IMR-90 (cell line): ENCODE data around the gene TTYH3.

Source experiments
- BHLHE40 ChIP-seq: fragments of 150-350 bp; IDR thresholded peaks from 2 replicates; pipeline ENCODE4 v1.6.1; 2016; ENCODE audit warnings: mild to moderate bottlenecking, low read depth, low read length
- CEBPB ChIP-seq: IDR thresholded peaks from 2 replicates; pipeline ENCODE4 v1.6.1; 2012; ENCODE audit warnings: low read depth, low read length, improper control_type of control experiment
- CTCF ChIP-seq: conservative IDR thresholded peaks from 2 replicates; pipeline ENCODE4 v1.5.1; 2012; ENCODE audit warnings: mild to moderate bottlenecking, low read depth, low read length, improper control_type of control experiment
- MAFK ChIP-seq: IDR thresholded peaks from 2 replicates; pipeline ENCODE4 v1.6.1; 2012; ENCODE audit warnings: low read depth, low read length, improper control_type of control experiment
- MXI1 ChIP-seq: IDR thresholded peaks from 2 replicates; pipeline ENCODE4 v1.6.1; 2012; ENCODE audit warnings: low read depth, mild to moderate bottlenecking, low read length, moderate library complexity, borderline replicate concordance
- POLR2A ChIP-seq: IDR thresholded peaks from 2 replicates; pipeline ENCODE4 v1.6.1; 2012; ENCODE audit warnings: mild to moderate bottlenecking, low read depth, low read length
- RAD21 ChIP-seq: IDR thresholded peaks from 2 replicates; pipeline ENCODE4 v1.6.1; 2012; ENCODE audit warnings: low read length, improper control_type of control experiment
- RFX5 ChIP-seq: IDR thresholded peaks from 2 replicates; pipeline ENCODE4 v1.8.0; 2012; ENCODE audit warnings: low read depth, mild to moderate bottlenecking, low read length, moderate library complexity
- SMC3 ChIP-seq: fragments of 150-350 bp; IDR thresholded peaks from 2 replicates; pipeline ENCODE4 v1.6.1; 2016; ENCODE audit warnings: low read depth, mild to moderate bottlenecking, antibody characterized with exemption, low read length, moderate library complexity

- TF ChIP-seq MXI1, result no peak
- no peak for TF ChIP-seq CTCF
- TF ChIP-seq CEBPB, result no peak
- TF ChIP-seq MAFK, result no peak
- no peak for TF ChIP-seq POLR2A
- no peak for TF ChIP-seq SMC3
- no peak for TF ChIP-seq RFX5
- no peak for TF ChIP-seq BHLHE40
- TF ChIP-seq RAD21, result no peak
Observed at GRCh38 chr7:2610898-2611297, 20.9 kb upstream of the TTYH3 start.
